Measurements from ENCODE around the gene ZNF33B.

DNA sequence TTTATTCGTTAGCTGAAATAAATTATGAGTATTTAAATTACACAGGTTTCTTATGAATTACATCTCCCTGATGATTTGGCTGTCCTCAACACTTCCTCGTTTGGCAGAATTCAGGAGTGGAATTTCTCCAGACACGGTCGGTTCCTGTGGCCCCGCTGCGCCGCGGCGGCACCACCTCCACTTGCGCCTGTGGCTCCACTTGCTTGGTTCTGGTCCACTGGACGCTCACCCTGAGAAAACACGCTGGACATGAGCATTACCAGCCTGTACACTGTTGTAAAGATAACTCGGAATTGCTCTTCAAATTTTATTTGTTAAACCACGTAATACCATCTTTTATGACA lies 85.3 kb downstream of the ZNF33B start:
- TF ChIP-seq, protein P1, sequence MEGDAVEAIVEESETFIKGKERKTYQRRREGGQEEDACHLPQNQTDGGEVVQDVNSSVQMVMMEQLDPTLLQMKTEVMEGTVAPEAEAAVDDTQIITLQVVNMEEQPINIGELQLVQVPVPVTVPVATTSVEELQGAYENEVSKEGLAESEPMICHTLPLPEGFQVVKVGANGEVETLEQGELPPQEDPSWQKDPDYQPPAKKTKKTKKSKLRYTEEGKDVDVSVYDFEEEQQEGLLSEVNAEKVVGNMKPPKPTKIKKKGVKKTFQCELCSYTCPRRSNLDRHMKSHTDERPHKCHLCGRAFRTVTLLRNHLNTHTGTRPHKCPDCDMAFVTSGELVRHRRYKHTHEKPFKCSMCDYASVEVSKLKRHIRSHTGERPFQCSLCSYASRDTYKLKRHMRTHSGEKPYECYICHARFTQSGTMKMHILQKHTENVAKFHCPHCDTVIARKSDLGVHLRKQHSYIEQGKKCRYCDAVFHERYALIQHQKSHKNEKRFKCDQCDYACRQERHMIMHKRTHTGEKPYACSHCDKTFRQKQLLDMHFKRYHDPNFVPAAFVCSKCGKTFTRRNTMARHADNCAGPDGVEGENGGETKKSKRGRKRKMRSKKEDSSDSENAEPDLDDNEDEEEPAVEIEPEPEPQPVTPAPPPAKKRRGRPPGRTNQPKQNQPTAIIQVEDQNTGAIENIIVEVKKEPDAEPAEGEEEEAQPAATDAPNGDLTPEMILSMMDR (IDR thresholded peaks at IDR 0.05; ENCODE audit: low read length): no peak
- TF ChIP-seq EZH2 (optimal IDR thresholded peaks at IDR 0.05; ENCODE audit: low read depth, low read length): no peak
